B cell (primary cell): ENCODE data around the gene PXMP4.

Experiments
- EZH2 ChIP-seq: IDR thresholded peaks from 2 replicates; pipeline ENCODE4 v1.6.1; 2012; ENCODE audit warnings: borderline replicate concordance, low read depth, mild to moderate bottlenecking, moderate library complexity, low read length; ENCODE audit not compliant: insufficient read depth, poor library complexity, severe bottlenecking
- TF ChIP-seq, protein P1 (sequence below): fragments of 200-600 bp; IDR thresholded peaks from one replicate; pipeline ENCODE4 v1.8.0; 2022; ENCODE audit warnings: antibody characterized with exemption, mild to moderate bottlenecking

DNA sequence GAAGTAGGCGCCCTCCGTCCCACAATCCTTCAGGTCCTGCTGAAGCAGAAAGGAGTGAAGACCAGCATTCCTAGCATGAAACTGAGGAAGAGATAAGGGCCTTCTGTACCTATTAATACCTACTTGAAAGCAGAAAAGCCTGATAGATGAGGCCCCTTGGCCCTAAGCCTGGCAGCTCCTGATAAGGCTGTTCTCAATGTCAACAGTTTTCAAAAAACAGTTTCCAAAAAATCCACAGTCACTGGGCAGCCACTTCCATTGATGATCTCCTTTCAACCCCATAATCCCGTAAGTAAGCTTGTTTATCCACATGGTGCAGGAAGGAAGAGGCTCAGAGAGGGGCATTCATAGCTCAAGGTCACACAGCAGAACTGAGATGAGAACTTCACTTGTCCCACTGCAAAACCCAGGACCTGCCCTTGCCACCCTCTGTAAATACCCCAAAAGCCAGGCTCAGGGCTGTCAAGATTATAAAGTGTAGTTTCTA is 31.1 kb downstream of the PXMP4 start:
- TF ChIP-seq, protein P1, sequence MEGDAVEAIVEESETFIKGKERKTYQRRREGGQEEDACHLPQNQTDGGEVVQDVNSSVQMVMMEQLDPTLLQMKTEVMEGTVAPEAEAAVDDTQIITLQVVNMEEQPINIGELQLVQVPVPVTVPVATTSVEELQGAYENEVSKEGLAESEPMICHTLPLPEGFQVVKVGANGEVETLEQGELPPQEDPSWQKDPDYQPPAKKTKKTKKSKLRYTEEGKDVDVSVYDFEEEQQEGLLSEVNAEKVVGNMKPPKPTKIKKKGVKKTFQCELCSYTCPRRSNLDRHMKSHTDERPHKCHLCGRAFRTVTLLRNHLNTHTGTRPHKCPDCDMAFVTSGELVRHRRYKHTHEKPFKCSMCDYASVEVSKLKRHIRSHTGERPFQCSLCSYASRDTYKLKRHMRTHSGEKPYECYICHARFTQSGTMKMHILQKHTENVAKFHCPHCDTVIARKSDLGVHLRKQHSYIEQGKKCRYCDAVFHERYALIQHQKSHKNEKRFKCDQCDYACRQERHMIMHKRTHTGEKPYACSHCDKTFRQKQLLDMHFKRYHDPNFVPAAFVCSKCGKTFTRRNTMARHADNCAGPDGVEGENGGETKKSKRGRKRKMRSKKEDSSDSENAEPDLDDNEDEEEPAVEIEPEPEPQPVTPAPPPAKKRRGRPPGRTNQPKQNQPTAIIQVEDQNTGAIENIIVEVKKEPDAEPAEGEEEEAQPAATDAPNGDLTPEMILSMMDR = no peak
- no peak for TF ChIP-seq EZH2
